NCI-H345 treated with DMSO at 0.1 percent for 48 hours (cell line): ENCODE measurements around the gene RND3.

ENCODE experiments used
- DNase-seq: peaks from one replicate; lab custom pipeline; 2025; ENCODE audit not compliant: unreplicated experiment; lab: John Stamatoyannopoulos, UW

Gene RND3

GRCh38 chr2:150487537-150488429, at the start of gene RND3:
TSS of gene RND3 (minus strand) at chr2:150487667. CDS start at chr2:150487417, 250 bp downstream.
- peak; percentile 97 for DNase-seq

- DNase-seq: no peak
These were observed 47.7 kb upstream of the RND3 start for GRCh38 chr2:150535176-150535575.

GRCh38 chr2:150532879-150533278, 45.4 kb upstream of the RND3 start:
- DNase-seq: no peak

GRCh38 chr2:150532020-150532419, 44.6 kb upstream of the RND3 start:
- no peak for DNase-seq

GRCh38 chr2:150531591-150531990, 44.1 kb upstream of the RND3 start:
- no peak for DNase-seq

- DNase-seq: no peak
These were observed 42.7 kb upstream of the RND3 start for GRCh38 chr2:150530168-150530567.

- DNase-seq: no peak
These were observed 41.7 kb upstream of the RND3 start for GRCh38 chr2:150528861-150529801.

GRCh38 chr2:150526827-150527226, 39.4 kb upstream of the RND3 start:
- no peak for DNase-seq

- no peak for DNase-seq
These were observed 38.5 kb upstream of the RND3 start for GRCh38 chr2:150526006-150526405.

GRCh38 chr2:150522269-150522668, 34.8 kb upstream of the RND3 start:
- DNase-seq: no peak

- DNase-seq: no peak
These were observed 33.6 kb upstream of the RND3 start for GRCh38 chr2:150520887-150521664.

GRCh38 chr2:150520033-150520432, 32.6 kb upstream of the RND3 start:
- DNase-seq: no peak

- no peak for DNase-seq
These were observed 30.6 kb upstream of the RND3 start for GRCh38 chr2:150517951-150518680.

GRCh38 chr2:150513647-150514046, 26.2 kb upstream of the RND3 start:
- no peak for DNase-seq

GRCh38 chr2:150508497-150509137, 21.1 kb upstream of the RND3 start:
- no peak for DNase-seq

GRCh38 chr2:150507071-150507470, 19.6 kb upstream of the RND3 start:
- no peak for DNase-seq

- no peak for DNase-seq
These were observed 17.7 kb upstream of the RND3 start for GRCh38 chr2:150505178-150505577.

GRCh38 chr2:150495993-150496627, 8.6 kb upstream of the RND3 start:
- DNase-seq: no peak

- DNase-seq: no peak
These were observed 7.5 kb upstream of the RND3 start for GRCh38 chr2:150495001-150495400.
